Occipital lobe (tissue), 2 donors: ENCODE measurements around the gene TERT. TPM values are rescaled to one million over a fixed set of nuclear protein-coding genes. Genes with fewer than 3 reads are reported as not detected.
A peak's percentile ranks its signal among the peaks of the same experiment; 100 is the strongest.

ENCODE experiments used
- DNase-seq: peaks from one replicate; lab custom pipeline; 2025; lab: John Stamatoyannopoulos, UW
- total RNA-seq: library from RNA; depleted of rRNA; stranded (reverse); fragments of >200 nt; gene quantifications from one replicate; pipeline ENCODE4 v1.2.3, GENCODE V29; 2014

TERT gene
- total RNA-seq, 1 donor from 2014 or later: not detected

DNA sequence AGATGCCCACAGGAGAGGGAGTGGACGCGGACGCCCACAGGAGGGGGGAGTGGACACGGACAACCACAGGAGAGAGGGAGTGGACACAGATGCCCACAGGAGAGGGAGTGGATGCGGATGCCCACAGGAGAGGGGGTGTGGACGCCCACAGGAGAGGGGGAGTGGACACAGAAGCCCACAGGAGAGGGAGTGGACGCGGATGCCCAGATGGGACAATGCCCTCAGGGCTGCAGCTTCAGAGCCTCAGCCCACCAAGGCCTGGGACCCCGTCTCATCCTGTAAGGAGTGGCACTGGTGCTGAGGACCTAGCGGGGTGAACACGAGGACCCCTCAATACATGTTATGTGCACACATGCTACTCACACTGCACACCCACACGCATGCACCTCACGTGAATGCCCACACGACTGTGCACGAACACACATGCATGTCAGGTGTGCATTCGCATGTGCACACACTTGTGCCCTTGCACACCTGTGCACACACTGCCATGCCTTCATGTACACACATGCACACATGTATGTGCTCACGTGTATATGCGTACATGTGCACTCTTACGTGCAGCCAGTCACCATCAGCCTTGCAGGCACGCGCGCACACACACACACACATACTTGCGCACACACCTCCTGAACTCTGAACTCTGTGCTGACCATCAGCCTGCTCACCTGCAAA, 34.9 kb downstream of the TERT start:
- no peak for DNase-seq

DNA sequence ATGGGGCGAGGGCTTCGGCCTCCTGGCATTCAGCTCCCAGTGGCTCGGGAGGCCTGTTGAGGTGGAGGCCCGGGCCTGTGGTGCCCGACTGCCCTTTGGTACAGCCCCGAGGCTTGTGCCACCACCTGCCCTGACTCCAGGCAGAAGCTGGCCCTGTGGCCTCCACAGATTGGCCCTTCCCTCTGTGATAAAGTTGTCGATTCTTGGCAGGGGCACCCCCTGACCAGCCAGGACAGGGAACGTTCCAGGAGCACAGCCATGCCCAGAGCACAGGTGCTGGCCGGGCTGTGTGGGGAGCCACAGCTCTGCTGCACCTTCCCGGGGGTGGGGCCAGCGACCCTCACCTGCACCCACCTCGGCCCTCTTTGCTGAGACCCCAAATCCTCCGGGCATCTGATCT, 37.0 kb downstream of the TERT start:
- no peak for DNase-seq

DNA sequence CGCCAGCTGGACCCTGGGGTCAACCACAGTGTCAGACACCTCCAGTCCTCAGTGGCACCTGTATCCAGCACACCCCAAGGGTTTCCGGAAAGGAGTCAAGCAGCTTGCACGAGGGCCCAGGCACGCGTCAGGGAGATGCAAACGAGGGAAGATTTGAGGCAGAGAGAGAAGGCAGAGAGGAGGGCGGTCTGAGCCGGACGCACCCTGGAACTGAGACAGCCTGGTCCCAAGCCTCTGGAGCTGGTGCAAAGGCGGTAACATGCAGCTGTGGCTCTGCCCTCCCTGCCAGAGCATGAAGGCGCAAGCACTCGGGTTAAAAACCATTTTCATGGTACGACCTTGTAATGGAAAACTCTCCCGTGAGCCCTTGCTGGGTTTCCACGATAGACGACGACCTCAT, 37.5 kb downstream of the TERT start:
- no peak for DNase-seq

DNA sequence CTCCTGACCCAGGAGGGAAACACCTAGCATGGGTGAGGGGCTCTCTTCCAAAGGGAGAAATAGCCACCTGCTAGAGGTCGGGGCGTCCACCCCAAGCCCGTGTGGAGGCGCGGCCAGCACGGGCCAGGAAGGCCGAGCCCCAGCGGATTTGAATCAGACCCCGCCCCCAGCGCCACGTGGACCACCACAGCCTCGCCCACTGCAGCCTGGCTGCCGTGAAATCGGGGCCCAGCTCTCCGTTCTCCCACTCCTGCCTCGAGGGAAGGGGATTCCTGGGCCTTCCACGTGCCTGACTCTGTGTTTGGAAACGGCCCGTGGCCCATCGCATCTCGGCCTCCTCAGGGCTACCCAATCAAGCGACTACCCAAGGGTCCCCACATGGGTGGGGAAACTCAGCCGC, 38.1 kb downstream of the TERT start:
- DNase-seq: no peak

DNA sequence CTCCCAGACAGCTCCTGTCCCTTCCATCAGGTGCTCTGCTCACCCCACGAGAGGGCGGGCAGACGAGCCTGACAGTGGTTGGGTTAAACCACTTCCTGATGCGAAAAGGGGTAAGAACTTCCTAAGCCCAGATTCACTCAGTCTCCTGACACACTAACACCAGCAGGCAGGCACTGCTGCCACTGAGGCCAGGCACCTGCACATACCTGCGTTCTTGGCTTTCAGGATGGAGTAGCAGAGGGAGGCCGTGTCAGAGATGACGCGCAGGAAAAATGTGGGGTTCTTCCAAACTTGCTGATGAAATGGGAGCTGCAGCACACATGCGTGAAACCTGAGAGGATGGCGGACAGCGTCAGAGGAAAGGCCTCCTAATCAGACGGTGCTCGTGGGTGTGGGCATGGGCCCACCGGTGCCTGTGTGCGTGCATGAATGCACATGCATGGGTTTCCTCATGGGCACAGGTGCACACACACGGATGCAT, 39.7 kb downstream of the TERT start:
- DNase-seq: no peak

DNA sequence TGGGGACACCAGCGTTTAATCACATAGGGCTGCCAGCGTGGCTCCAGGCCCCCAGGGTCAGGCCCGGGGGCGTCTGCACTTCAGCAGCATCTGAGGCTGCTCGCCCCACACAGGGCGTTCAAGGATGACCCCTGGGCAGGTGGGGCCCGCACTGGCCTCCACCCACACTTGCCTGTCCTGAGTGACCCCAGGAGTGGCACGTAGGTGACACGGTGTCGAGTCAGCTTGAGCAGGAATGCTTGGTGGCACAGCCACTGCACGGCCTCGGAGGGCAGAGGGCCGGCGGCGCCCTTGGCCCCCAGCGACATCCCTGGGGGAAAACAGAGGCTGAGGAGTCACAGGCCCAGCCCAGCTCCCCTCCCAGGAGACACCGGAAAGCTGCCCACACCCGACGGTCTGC, 40.7 kb downstream of the TERT start:
- DNase-seq: no peak

DNA sequence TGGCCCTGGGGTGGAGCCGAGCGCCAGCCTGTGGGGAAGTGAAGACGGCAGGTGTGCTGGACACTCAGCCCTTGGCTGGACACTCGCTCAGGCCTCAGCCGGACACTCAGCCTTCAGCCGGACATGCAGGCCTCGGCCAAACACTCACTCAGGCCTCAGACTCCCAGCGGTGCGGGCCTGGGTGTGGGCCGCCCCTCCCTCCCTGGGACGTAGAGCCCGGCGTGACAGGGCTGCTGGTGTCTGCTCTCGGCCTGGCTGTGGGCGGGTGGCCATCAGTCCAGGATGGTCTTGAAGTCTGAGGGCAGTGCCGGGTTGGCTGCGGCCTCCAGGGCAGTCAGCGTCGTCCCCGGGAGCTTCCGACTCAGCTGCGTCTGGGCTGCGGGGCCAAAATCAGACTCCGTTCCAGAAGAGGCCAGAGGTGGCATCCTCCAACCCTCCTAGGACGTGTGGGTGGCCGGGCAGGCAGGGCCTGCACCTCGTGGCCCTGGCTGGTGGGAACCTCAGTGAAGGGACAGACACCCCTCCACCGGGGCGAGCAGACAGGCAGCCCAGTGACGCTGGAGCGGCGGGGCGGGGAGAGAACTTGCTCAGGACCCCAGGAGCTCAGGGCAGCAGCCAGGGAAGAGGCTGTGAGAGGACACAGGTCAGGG, 41.3 kb downstream of the TERT start:
- no peak for DNase-seq

DNA sequence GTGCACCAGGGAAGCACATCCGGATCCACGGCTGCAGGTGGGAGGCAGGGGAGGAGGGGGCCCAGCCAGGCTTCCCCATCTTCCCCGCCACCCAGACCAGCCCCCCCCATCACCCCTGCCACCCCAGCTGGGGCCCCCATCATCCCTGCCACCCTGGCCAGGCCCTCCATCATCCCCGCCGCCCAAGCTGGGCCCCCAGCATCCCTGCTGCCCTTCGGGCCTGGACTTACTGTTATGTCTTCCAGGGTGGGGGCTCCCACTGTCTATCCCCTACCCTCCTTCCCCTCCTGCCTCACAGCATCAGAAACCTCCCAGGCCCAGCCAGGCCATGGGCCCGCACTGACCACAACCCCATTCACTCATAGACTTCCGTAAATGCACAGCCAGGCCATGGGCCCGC, 42.2 kb downstream of the TERT start:
- no peak for DNase-seq

DNA sequence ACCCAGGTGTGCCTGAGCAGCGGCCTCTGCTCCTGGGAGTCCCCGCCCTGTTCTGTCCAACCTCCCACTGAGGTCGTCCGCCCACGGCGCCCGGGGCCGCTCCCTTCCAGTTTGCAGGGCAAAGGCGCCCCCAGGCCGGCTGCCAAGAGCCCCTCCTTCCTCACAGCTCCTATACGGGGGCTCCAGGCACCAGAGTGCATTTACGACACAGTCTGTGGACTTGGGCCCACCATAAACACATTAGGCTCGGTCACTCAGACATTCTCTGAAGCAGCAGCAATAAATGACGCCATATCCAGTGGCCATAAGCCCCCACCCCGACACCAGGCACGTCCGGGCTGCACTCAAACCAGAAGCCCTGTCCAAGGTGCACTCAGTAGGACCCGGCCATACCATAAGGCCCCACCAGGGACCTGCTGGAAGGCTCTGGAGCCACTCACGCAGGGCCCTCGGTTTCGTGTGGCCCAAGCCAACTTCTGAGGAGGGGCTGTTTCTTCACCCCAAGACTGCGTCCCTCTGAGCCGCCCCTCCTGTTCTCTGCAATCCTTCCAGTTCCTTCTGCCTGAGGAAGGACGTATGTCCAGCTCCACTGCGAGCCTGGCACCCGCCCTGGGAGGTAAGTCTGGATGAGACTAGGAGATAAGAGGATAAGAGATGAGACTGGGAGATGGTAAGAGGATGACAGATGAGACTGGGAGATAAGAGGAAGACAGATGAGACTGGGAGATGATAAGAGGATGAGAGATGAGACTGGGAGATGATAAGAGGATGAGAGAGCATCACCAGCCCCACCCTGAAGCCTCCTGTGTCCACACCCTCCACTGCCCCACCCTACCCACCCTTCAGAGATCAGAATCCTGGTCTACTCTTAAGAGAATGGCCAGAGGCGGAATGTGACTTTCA, 42.9 kb downstream of the TERT start:
- no peak for DNase-seq

DNA sequence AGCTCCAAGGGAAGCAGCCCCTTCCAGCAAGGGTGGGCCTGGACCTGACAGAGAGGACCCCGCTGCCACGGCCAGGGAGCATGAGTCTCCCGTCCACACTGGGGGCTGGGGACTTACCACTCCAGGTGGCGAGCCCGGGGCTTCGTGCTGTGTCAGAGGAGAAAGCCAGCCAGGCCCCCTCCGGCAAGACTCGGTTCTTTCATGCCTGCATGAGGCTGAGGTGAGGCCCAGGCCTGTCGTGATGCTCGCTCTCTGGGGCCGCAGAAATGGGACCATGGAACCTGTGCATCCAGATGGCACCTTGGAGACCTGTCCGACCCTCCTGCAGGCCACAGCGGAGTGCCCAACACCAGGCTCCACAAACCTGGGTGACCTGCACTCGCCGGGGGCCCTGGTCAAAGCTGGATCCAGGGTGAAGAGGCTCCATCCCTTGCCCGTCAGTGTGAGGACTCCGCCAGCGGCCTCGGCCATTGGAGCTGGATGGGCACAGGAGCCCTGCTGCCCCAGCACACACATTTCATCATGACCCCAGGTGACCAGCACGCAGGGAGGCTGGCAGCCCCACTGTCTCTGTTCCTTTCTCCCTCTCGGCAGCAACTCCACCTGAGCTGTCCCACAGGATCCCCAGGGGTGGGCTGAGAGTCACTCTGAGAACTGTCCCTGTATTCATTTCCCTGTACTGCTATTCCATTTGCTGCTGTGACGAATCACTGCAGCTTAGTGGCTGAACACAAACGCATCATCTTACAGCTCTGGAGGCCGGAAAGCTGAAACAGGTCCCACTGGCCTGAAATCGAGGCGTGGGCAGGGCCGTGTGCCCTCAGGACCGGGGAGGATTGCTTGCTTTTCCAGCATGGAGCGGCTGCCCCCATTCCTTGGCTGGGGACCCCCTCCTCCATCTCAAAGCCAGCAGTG, 45.2 kb downstream of the TERT start:
- DNase-seq: no peak

DNA sequence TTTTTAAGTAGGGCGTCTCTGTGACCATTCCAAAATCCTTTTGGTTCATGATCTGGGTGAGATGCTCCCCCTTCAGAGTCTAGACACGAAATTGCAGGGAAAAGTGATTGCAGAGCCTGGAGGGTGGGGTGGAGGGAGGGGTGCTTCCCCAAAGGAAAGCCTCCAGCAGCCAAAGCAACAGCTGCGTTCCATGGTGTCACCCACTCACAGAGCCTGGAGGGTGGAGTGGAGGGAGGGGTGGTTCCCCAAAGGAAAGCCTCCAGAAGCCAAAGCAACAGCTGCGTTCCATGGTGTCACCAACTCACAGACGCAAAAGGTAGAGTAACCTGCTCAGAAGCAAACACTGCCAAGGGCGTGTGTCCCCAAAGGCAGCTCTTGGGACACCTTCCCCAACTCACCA, 47.1 kb downstream of the TERT start:
- DNase-seq: no peak

DNA sequence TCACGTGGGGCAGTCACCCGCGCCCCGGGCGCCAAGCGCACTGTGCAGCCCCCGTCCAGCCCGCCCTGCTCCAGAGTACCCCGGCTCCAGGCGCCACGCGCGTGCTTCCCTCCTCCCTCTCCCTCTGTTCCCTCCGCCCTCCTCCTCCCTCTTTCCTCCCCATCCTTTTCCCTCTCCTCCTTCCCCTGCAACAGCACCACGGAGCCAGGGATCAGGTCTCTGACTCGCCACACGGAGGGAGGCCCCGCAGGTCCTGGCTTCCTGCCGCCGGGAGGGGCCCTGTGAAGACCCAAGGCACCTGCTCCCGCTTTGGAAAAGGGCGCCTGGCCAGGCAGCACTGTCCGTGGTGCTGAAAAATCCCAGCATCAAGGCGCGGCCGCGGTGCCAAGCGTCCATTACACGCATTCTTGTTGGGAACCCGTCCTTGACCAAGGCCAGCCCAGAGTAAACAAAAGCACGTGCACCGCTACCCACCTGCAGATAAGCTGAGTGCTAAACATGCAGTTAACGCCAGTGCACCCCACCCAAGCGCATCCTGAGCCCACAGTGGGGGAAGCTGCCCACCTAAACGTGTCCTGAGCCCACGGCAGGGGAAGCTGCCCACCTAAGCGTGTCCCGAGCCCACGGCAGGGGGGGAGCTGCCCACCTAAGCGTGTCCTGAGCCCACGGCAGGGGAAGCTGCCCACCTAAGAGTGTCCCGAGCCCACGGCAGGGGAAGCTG, 48.0 kb downstream of the TERT start:
- DNase-seq: no peak

DNA sequence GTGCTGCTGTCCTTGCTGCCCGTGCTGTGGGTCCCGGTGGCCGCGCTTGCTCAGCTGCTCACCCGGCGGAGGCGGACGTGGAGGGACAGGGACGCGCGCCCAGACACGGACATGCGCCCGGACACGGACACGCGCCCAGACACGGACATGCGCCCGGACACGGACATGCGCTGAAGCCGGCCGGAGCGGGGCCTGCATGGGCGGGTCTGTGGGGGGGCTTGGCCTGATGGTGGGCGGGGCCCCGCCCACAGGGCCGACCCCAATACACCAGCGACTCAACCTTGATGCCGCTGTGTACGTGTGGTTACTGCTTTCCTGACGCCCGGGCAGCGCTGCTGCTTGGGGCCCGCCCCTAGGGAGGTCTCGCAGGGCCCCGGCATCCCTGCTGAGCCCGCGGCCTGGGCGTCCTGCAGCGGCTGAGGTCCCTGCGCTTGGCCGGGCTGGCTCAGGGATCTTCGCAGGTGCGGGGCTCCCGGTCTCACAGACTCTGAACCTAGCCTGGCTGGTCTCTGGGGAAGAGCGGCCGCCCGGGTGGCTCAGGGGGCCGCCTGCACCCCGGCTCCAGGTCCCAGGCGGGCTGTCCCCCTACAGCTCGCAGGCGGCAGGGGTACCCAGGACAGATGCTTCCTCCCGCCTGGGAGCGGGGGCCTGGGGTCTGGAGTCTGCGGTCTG, 48.8 kb downstream of the TERT start:
- DNase-seq: peak; percentile 18

DNA sequence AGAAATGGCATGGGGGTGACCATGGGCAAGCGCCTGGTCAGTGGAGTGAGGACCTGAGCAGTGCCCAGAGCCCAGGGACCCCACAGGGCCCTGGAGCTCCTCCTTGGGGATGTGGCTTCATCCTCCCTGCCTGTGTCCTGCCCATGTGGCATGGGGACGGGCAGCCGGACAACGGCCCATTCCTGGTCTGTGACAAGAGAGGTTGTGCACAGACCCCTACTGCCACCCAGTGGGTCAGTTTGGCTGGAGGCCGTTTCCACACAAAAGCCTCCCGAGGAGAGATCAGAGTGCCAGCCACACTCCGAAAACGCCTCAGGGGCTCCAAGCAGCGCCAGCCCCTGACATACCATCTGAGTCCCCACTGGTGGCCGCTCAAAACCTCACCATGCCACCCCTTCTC, 49.9 kb downstream of the TERT start:
- no peak for DNase-seq

DNA sequence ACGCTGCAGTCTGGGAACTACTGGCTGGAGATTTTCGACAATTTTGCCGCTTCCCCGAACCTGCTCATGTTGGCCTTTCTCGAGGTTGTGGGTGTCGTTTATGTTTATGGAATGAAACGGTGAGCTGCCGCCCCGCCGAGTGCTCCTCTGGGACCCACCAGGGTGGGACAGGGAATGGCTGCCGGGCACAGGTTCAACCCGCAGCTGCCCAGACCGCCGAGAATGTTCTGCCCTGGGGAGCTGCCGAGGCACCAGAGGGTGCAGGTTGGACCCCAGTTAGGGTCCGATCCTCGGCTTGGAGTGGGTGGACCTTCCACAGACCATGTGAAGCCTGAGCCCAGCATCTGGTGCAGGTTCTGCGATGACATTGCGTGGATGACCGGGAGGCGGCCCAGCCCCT, 50.6 kb downstream of the TERT start:
- no peak for DNase-seq

DNA sequence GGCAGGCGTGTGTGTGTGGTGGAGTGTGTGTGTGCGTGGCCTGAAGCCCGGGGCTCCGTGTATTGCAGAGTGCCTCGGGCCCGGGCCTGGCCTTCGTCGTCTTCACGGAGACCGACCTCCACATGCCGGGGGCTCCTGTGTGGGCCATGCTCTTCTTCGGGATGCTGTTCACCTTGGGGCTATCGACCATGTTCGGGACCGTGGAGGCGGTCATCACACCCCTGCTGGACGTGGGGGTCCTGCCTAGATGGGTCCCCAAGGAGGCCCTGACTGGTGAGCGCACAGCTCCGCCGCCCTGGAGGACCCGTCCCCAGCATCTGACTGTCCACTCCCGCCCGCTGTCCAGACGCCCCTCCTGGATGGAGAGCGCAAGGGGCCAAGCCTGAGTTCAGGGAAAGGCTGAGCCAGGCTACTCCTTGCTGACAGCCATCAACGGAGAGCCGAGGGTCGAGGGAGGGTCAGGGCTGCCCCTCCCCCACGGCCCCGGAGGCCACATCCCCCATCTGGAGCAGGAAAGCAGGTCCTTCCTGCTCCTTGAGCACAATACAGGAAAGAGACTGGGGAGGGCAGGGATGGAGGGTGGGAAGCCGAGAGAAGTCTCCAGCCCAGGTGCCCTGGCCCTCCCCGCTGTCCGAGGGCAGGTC, 51.3 kb downstream of the TERT start:
- no peak for DNase-seq

DNA sequence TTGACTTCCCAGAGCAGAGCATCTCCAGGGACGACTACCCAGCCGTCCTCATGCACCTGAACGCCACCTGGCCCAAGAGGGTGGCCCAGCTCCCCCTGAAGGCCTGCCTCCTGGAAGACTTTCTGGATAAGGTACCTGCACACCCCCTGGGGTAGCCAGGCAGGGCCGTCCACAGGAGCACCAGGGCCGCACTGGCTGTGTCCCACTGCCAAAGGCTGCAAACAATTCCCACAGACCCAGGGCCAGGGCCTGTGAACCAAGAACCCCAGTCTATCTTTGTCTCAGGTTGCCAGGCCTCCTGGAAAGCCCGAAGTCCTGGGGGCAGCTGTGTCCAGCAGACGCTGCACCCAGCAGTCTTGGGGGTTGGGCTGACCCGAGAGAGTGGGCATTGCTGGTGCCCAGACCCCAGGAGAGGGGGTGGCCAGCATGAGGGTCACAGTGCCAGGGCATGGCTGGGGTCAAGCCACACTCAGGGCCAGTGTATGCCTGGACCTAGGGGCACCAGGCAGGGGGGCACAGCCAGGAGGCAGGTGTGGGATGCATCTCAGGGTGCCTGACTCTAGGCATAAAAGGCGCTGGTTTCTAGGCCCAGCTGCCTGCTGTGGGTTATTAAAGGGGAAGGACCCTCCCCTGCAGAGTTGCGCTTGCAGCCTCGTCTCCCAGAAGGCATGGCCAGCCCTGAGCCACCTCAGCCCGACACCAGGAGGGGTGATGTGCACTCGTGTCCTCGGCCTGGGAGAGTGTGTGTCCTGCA, 52.0 kb downstream of the TERT start:
- DNase-seq: no peak

DNA sequence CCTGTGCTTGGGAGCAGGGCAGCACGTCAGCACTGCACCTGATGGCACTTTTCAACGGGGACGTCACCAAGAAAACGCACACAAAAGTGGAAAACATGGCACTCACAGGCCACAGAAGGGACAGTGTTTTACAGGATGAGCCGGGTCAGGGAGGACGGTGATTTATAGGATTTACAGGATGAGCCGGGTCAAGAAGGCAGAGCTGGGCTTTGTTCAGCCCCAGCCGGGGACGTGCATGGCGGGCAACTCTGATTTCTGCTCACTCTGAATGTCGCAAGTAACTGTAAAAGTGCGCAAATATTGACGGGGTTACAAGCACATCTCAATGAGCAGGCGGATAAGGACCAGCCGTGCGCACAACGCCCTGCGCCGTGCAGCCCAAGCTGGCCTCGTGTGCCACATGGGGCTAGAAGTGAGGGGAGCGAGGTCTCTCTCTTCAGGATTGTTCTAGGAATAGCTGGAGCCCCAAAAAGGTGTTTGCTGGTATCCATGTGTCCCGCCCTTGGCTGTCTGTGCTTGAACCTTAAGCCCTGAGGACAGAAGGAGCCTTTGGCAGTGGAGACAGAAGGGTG, 53.3 kb downstream of the TERT start:
- no peak for DNase-seq
